AG04449 (cell line): ENCODE measurements around the gene SMARCB1.

Source experiments
- CTCF ChIA-PET: fragments of 350-600 bp; formaldehyde crosslinking; extraction: SDS; loops from one replicate; lab custom pipeline; 2021; ENCODE audit warnings: antibody characterized with exemption; lab: Yijun Ruan, JAX
- POLR2A ChIA-PET: fragments of 400-600, 350-600 bp; formaldehyde crosslinking; extraction: SDS; loops from one replicate; lab custom pipeline; 2020; ENCODE audit warnings: antibody characterized with exemption, inconsistent platforms; lab: Yijun Ruan, JAX
- DNase-seq: peaks from one replicate; pipeline ENCODE4 v3.0.0-alpha.2; 2010; ENCODE audit warnings: low read depth, low spot score
- H3K4me3 ChIP-seq: 2 replicates; pipeline ENCODE4 v1.5.1; 2011; ENCODE audit warnings: low read depth, mild to moderate bottlenecking, control low read depth, low read length
- CTCF ChIP-seq: IDR thresholded peaks from one replicate; pipeline ENCODE4 v1.5.1; 2011; ENCODE audit warnings: mild to moderate bottlenecking, moderate library complexity, low read length, control low read depth, inconsistent platforms; ENCODE audit not compliant: insufficient read depth; ENCODE audit errors: missing control alignments

Gene SMARCB1

GRCh38 chr22:23827351-23827995, 40.7 kb downstream of the SMARCB1 start:
- no peak for TF ChIP-seq CTCF
- ChIA-PET CTCF (interaction anchor here (1.1 to 4.5 kb wide), 3 partner anchors 18 to 59 kb away, joined by 3 to 21 read pairs (median 5); partner anchors contain the start of gene CHCHD10), POLR2A (interaction anchor here (0.7 kb wide), 1 partner anchor 668 kb away, joined by 3 read pairs; no protein-coding TSS in a partner anchor)
- no peak overlapping the region for H3K4me3 ChIP-seq
- no peak for DNase-seq

GRCh38 chr22:23828800-23829680, 42.3 kb downstream of the SMARCB1 start:
- ChIA-PET POLR2A (no interaction called here), CTCF (interaction anchor here (0.6 to 1.6 kb wide), 5 partner anchors 20 to 61 kb away, joined by 3 to 8 read pairs (median 5); partner anchors contain the start of gene CHCHD10)
- no peak overlapping the region for H3K4me3 ChIP-seq

GRCh38 chr22:23829845-23830372, 43.1 kb downstream of the SMARCB1 start:
- DNase-seq = peak; percentile 76
- CTCF ChIA-PET = interaction anchor here (0.9 to 2.4 kb wide), 4 partner anchors 20 to 62 kb away, joined by 5 to 8 read pairs (median 6); partner anchors contain the start of gene CHCHD10
- no peak overlapping the region for H3K4me3 ChIP-seq
- POLR2A ChIA-PET = no interaction called here
- TF ChIP-seq CTCF = no peak

More at GRCh38 chr22:23828800-23829680, 42.3 kb downstream of the SMARCB1 start:
- TF ChIP-seq CTCF = no peak
- no peak for DNase-seq

- POLR2A ChIA-PET = interaction anchor here (0.7 kb wide), 1 partner anchor 767 kb away, joined by 3 read pairs; no protein-coding TSS in a partner anchor
Measured at GRCh38 chr22:23831261-23831660, 44.5 kb downstream of the SMARCB1 start.

GRCh38 chr22:23831781-23832180, 45.0 kb downstream of the SMARCB1 start:
- CTCF ChIA-PET = interaction anchor here (0.9 to 5.0 kb wide), 5 partner anchors 14 to 88 kb away, joined by 3 to 38 read pairs (median 5); partner anchors contain the start of gene CHCHD10
- DNase-seq = no peak
- POLR2A ChIA-PET = no interaction called here
- no peak for TF ChIP-seq CTCF
- no peak overlapping the region for H3K4me3 ChIP-seq

More at GRCh38 chr22:23831261-23831660, 44.5 kb downstream of the SMARCB1 start:
- TF ChIP-seq CTCF = no peak
- CTCF ChIA-PET = interaction anchor here (1.3 to 5.0 kb wide), 4 partner anchors 15 to 64 kb away, joined by 4 to 38 read pairs (median 6); partner anchors contain the start of gene CHCHD10
- DNase-seq = no peak
- H3K4me3 ChIP-seq = no peak overlapping the region
